Gastrocnemius medialis (tissue), 4 donors: ENCODE results near the gene CCDC127. TPM values are rescaled to one million over a fixed set of nuclear protein-coding genes. Genes with fewer than 3 reads are reported as not detected.

Experiments
- ATAC-seq, 2 donors: fragments of 150-250 bp; one replicate each; pipeline ENCODE4 v1.9.1; 2016
- DNase-seq, 2 donors: peaks; one replicate each; pipeline ENCODE4 v3.0.0-alpha.2; 2019
- H3K27ac ChIP-seq, 4 donors: fragments of 200-600 bp; sonication (generic); 1 replicate in 1 of 4; 2 replicates in 3 of 4; pipeline ENCODE4 v1.5.1; 2016 to 2018; ENCODE audit warnings: mild to moderate bottlenecking in 2 of 4, moderate library complexity in 1 of 4
- H3K27me3 ChIP-seq, 3 donors: fragments of 200-600 bp; sonication (generic) in 2 of 3; 1 replicate in 1 of 3; 2 replicates in 2 of 3; pipeline versions ENCODE4 v1.5.1 to v1.6.0; 2016 to 2019; ENCODE audit warnings: mild to moderate bottlenecking in 1 of 3, moderate library complexity in 1 of 3
- H3K36me3 ChIP-seq, 2 donors: fragments of 200-600 bp; sonication (generic) in 1 of 2; one replicate each; pipeline ENCODE4 v1.5.1; 2017 to 2018
- H3K4me1 ChIP-seq, 2 donors: fragments of 200-600 bp; sonication (generic) in 1 of 2; one replicate each; pipeline ENCODE4 v1.5.1; 2016 to 2017; ENCODE audit warnings: mild to moderate bottlenecking in 2 of 2
- H3K4me3 ChIP-seq, 4 donors: fragments of 200-600 bp; sonication (generic) in 3 of 4; 1 replicate in 1 of 4; 2 replicates in 3 of 4; pipeline ENCODE4 v1.5.1; 2016 to 2019; ENCODE audit warnings: mild to moderate bottlenecking in 2 of 4
- H3K9me3 ChIP-seq, 3 donors: fragments of 200-600 bp; sonication (generic) in 2 of 3; 1 replicate in 1 of 3; 2 replicates in 2 of 3; pipeline ENCODE4 v1.5.1; 2016 to 2019
- POLR2A ChIP-seq, 2 donors: fragments of 450-650 bp; IDR thresholded peaks; one replicate each; pipeline ENCODE4 v1.6.1; 2017; ENCODE audit warnings: antibody characterized with exemption in 2 of 2, mild to moderate bottlenecking in 2 of 2, moderate library complexity in 2 of 2
- in situ Hi-C, 4 donors: fragments of 200-750 bp; cut with MboI; loops; one replicate each; pipeline versions ENCODE4 v1.15.0 to v1.8.0; 2017; ENCODE audit warnings: low sequenced_read_pairs in 4 of 4
- intact Hi-C: fragments of 100-400 bp; cut with DNase I; formaldehyde crosslinking; loops from one replicate; pipeline ENCODE4 v1.15.1; 2023; ENCODE audit warnings: low total_unique reads
- total RNA-seq, 4 donors: library from RNA; depleted of rRNA; stranded (reverse); fragments of >200 nt; gene quantifications; one replicate each; pipeline versions ENCODE4 v1.1.0 to v1.2.3, GENCODE V29; 2016
- TF ChIP-seq, protein P1 (sequence below), 5 experiments: fragments of 450-650 bp in 3 of 5; fragments of 200-600 bp in 2 of 5; sonication (generic) in 2 of 5; IDR thresholded peaks in 4 of 5; conservative IDR thresholded peaks in 1 of 5; 1 replicate in 4 of 5; 2 replicates in 1 of 5; pipeline ENCODE4 v1.5.1; 2016 to 2019; ENCODE audit warnings: antibody characterized with exemption in 5 of 5, mild to moderate bottlenecking in 3 of 5, moderate library complexity in 3 of 5

CCDC127 gene
- total RNA-seq, 4 donors from 2014 or later = 5.7 to 11.1 (median 7.8) TPM

DNA sequence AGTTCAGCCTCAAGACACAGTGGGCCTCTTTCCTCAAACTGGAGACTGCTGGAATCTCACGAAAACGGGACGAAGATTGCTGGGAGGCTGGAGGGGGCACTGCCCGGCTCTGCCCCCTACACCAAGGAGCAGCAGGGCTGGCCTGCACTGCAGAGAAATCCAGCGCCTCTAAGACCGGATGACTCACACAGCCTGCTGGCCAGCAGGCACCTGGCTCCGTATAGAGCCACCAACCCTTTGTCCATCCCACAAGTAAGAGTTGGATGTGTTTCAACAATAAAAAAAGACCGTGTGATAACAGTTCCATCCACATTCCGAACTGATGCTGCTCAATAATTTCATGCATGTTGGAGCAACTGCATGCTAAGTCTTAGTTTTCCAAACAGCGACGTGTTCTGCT lies 11.5 kb downstream of the CCDC127 start:
- peak; percentile 77 to 96 for ATAC-seq
- peak in 1 of 2 donors; percentile 29 for TF ChIP-seq POLR2A (IDR thresholded peaks at IDR 0.05)
- TF ChIP-seq, protein P1, sequence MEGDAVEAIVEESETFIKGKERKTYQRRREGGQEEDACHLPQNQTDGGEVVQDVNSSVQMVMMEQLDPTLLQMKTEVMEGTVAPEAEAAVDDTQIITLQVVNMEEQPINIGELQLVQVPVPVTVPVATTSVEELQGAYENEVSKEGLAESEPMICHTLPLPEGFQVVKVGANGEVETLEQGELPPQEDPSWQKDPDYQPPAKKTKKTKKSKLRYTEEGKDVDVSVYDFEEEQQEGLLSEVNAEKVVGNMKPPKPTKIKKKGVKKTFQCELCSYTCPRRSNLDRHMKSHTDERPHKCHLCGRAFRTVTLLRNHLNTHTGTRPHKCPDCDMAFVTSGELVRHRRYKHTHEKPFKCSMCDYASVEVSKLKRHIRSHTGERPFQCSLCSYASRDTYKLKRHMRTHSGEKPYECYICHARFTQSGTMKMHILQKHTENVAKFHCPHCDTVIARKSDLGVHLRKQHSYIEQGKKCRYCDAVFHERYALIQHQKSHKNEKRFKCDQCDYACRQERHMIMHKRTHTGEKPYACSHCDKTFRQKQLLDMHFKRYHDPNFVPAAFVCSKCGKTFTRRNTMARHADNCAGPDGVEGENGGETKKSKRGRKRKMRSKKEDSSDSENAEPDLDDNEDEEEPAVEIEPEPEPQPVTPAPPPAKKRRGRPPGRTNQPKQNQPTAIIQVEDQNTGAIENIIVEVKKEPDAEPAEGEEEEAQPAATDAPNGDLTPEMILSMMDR (IDR thresholded peaks at IDR 0.05 in 4 of 5, conservative IDR thresholded peaks at IDR 0.05 in 1 of 5) = no peak
- peak in 1 of 2 donors; percentile 65 for DNase-seq
- Histone ChIP-seq H3K27ac (peak overlapping the region; percentile 57 to 74 (median 72)), H3K36me3 (peaks cover 0 to 28% of the 10 kb centered on the region in 2 donors), H3K9me3 (no peaks in the 10 kb centered on the region), H3K4me1 (peaks cover 25 to 31% of the 10 kb centered on the region in 2 donors), H3K4me3 (no peak overlapping the region), H3K27me3 (no peaks in the 10 kb centered on the region)
- intact Hi-C loops = no loop called here
- in situ Hi-C loops = no loop called here

DNA sequence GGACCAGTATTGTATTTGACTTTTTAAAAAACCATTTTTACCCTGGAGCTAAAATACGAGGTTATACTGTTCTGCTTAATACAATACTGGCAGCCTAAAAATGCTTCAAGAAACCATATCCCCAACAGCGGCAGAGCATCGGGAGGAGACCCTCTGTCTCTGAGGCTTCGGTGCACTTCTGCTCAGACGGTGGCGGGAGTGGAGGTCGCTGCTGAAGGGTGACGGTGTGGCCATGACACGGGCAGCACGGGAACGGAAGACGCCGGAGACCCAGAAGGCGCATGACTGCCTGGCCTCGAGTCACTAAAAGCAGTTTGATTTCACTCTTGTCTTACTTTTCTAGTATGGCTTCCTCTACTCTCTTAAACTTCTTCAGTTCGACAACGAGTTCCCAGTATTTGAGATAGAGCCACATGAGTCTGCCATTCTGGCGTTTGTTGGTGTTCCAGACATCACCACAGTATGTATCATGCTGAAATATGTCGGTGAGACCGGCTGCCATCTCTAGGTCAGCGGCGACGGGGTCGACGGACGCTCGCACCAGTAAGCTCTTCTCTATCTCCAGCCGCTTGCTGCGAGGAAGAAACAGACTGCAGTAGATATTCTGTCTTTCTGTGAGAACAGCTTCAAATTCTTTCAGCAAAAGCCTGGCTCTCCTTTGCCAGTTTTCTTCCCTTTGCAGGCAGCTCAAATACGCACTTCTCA lies 12.8 kb downstream of the CCDC127 start:
- DNase-seq = no peak
- peaks cover 0 to 28% of the 10 kb centered on the region in 2 donors for H3K36me3 ChIP-seq
- in situ Hi-C loops = no loop called here
- H3K4me3 ChIP-seq = no peak overlapping the region
- H3K27ac ChIP-seq = peak overlapping the region; percentile 57 to 74 (median 72)
- TF ChIP-seq POLR2A (IDR thresholded peaks at IDR 0.05) = no peak
- TF ChIP-seq, protein P1 (IDR thresholded peaks at IDR 0.05 in 4 of 5, conservative IDR thresholded peaks at IDR 0.05 in 1 of 5) = no peak
- no peaks in the 10 kb centered on the region for H3K27me3 ChIP-seq
- no peak for ATAC-seq
- H3K9me3 ChIP-seq = no peaks in the 10 kb centered on the region
- H3K4me1 ChIP-seq = peaks cover 25 to 39% of the 10 kb centered on the region in 2 donors
- intact Hi-C loops = no loop called here

DNA sequence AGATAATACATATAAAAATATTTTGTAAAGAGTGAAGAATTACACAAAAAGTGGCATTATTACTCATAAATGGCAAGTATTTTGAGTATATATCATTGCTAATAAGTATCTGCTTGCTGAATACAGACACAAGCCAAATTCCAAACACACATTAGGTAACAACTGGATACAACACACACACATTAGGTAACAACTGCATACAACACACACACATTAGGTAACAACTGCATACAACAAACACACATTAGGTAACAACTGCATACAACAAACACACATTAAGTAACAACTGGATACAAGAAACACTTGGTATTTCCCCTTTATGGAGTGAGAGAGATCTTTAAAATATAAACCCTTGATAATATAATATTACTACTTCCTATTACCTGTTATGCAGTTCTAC lies 13.5 kb downstream of the CCDC127 start:
- Histone ChIP-seq H3K36me3 (peaks cover 0 to 28% of the 10 kb centered on the region in 2 donors), H3K27ac (no peak overlapping the region), H3K27me3 (no peaks in the 10 kb centered on the region), H3K4me3 (no peak overlapping the region), H3K9me3 (no peaks in the 10 kb centered on the region), H3K4me1 (peaks cover 25 to 39% of the 10 kb centered on the region in 2 donors)
- DNase-seq (no peak), ATAC-seq (no peak)
- intact Hi-C loops (no loop called here), in situ Hi-C loops (no loop called here)
- no peak for TF ChIP-seq POLR2A (IDR thresholded peaks at IDR 0.05)
- TF ChIP-seq, protein P1 (IDR thresholded peaks at IDR 0.05 in 4 of 5, conservative IDR thresholded peaks at IDR 0.05 in 1 of 5) = no peak

DNA sequence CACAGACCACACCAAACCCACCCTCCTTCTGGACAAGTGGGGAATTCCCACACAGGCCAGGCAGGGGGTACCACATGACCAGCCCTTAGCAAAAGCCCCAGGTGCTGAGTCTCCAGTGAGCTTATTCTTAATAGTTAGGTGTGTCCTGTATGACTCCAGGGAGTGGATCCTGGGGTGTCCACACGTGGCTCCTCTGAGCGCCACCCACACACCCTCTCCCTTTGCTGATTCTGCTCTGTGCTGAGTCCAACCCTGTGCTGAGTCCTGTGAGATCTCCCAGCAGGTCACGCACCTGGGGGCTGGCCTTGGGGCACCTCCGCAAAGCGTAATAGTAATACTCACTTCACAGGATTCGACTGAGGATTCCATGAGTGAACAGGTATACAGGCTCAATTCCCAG lies 14.0 kb downstream of the CCDC127 start:
- Histone ChIP-seq H3K4me3 (no peak overlapping the region), H3K4me1 (peaks cover 25 to 39% of the 10 kb centered on the region in 2 donors), H3K27me3 (no peaks in the 10 kb centered on the region), H3K9me3 (no peaks in the 10 kb centered on the region), H3K27ac (no peak overlapping the region), H3K36me3 (peaks cover 0 to 28% of the 10 kb centered on the region in 2 donors)
- TF ChIP-seq POLR2A (IDR thresholded peaks at IDR 0.05) = no peak
- in situ Hi-C loops (no loop called here), intact Hi-C loops (no loop called here)
- ATAC-seq = no peak
- no peak for DNase-seq

DNA sequence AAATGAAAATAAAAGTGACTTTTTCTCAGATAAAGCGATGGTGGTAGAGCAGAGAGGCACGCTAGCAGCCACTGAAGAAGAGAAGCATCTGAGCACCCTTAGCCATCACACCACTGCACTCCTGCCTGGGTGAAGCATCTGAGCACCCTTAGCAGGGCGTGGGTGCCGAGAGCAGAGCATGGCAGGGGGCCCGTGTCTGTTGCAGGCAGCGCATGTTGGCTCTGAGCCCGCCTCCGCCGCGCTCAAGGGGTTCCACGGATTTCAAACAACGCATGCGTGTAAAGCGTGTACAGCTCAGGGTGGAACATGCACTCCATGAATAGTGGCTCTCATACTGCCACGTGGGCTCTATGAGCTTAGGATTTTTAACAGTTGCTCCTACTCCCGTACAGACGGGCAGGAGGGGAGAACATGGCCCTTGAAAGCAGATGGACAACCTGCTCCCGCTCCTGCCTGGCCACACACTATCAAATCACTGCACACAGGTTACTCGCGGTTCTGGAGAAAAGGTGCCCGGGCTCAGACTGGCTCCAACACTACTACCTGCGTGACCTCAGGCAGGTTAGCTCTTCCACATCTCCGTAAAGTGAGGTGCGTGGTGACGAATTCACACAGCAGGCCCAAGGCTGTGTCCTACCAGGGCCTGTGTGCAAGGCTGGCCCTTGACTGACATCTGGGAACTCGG lies 14.6 kb downstream of the CCDC127 start:
- ATAC-seq = no peak
- Histone ChIP-seq H3K36me3 (peaks cover 0 to 28% of the 10 kb centered on the region in 2 donors), H3K4me1 (peaks cover 20 to 37% of the 10 kb centered on the region in 2 donors), H3K27ac (no peak overlapping the region), H3K4me3 (no peak overlapping the region), H3K9me3 (no peaks in the 10 kb centered on the region), H3K27me3 (no peaks in the 10 kb centered on the region)
- in situ Hi-C loops (no loop called here), intact Hi-C loops (no loop called here)
- no peak for DNase-seq
- TF ChIP-seq, protein P1 (IDR thresholded peaks at IDR 0.05 in 4 of 5, conservative IDR thresholded peaks at IDR 0.05 in 1 of 5) = no peak
- TF ChIP-seq POLR2A (IDR thresholded peaks at IDR 0.05) = no peak
